SK-N-MC (cell line): ENCODE data around the gene IL1R1.
"Not testable (repeated sequence)": the region's sequence is repeated elsewhere in the genome, so short reads cannot be mapped to it uniquely, and the experiment has no call there.

ENCODE experiments used
- FOXP2 ChIP-seq: optimal IDR thresholded peaks from 2 replicates; pipeline ENCODE3; 2011; ENCODE audit warnings: mild to moderate bottlenecking, moderate library complexity; ENCODE audit not compliant: insufficient read depth; ENCODE audit errors: extremely low read length, control extremely low read depth
- POLR2AphosphoS5 ChIP-seq: IDR thresholded peaks from 2 replicates; pipeline ENCODE4 v1.6.1; 2012; ENCODE audit warnings: mild to moderate bottlenecking, low read depth, low read length, borderline replicate concordance

- TF ChIP-seq FOXP2, POLR2AphosphoS5: not testable (repeated sequence)
These were observed 18.1 kb upstream of the IL1R1 start for GRCh38 chr2:102124421-102124820.
